ENCODE measurements around the gene API5. TPM values are rescaled to one million over a fixed set of nuclear protein-coding genes. Genes with fewer than 3 reads are reported as not detected.
A peak's percentile ranks its signal among the peaks of the same experiment; 100 is the strongest.

The API5 gene
- total RNA-seq, result 10 to 100 TPM; 67.6 to 97.2 TPM

DNA sequence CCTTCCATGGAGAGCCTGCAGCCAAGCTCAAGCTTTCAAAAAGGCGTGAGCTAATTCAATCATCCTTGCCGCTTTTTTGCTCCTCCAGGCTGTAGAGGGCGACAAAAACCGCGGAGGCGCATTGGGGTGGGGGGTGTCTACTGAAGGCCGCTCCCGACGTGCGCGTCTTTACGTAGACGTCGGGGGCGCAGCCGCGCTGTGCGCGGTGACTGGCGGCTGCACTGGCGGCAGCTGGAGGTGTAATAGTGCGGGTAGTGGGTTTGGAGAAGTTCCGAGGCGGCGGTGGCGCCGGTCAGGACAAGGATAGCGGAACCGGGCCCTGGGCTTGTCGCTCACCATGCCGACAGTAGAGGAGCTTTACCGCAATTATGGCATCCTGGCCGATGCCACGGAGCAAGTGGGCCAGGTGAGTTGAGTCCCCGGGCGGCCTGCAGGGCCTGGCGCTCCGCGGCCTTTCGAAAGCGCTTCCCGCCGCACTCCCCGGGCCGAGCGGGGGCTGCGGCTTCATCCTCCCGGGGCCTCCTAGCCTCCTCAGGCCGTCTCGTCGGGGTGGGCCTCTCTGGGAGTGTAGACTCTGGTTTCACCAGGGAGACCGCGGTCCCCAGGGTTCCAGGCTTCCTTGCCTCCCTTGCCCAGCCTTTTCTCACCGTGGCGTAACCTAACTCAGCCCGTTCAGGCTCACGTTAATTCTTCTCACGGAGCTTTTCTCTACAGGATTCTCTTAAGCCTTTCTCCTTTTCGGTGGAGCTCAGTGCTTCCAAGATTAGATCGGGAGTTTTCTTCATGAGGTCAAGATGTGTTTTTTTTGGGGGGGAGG is at the start of gene API5:
Gene API5 (plus strand): TSS at position 206 of the 817 bp plus-strand sequence. CDS start 132 bp downstream, at position 338.
- Histone ChIP-seq H3K36me3 (no peaks in the 10 kb centered on the region), H3K9me3 (no peaks in the 10 kb centered on the region), H3K4me3 (peak within 1 kb of the TSS; percentile 77), H3K4me1 (replicated peaks) (no peaks in the 10 kb centered on the region), H3K27ac (peak within 1 kb of the TSS; percentile 77 to 78), H3K27me3 (replicated peaks; ENCODE audit: insufficient read depth) (no peaks in the 10 kb centered on the region)
- DNase-seq (ENCODE audit: low spot score), result peak; percentile 87
- under 1% methylated on average over 60 of the region's 60 CpGs for WGBS
- TF ChIP-seq POLR2A (IDR thresholded peaks at IDR 0.05), result peak; percentile 65
- peak; percentile 85 for TF ChIP-seq POLR2AphosphoS5 (IDR thresholded peaks at IDR 0.05)
- peak in 3 of 4 experiments; percentile 72 to 79 (median 77) for TF ChIP-seq CTCF (IDR thresholded peaks at IDR 0.05)
- intact Hi-C loops (cut with DNase I), result no loop called here

DNA sequence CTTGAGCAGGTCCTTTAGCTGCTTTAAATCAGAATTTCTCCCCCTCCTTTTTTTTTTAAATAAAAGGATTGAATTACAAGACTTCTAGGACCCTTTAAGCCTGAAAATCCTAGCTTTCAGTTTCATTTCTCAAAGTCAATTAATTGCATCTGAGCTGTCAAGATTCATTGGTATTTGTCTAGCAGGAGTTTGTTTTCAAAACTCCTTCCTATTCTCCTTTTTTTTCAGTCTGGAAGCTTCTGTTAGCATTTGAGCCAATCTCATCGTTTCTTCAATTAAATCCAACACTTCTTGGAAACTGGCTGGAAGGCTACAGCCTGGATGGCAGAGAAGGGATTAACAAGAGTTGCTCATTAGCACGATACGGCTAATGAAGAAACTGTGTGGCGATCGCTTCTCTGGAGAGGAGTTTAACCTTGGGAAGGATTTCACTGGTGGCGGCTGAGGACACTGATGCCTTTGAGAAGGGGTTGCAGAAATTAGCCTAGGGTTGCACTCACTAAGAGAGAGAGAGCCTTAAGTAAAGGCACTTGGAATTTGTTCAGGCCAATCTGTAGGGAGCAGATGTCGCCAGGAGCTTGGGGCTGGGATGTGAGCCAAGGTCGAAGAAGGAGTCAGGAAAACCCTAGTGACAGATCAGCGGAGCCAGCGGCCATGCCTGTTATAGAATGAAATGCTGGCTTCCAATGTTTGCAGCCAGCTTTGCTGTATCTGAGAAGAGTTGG is 43.8 kb upstream of the API5 start:
- Histone ChIP-seq H3K27ac (no peak overlapping the region), H3K36me3 (no peaks in the 10 kb centered on the region), H3K4me1 (replicated peaks) (no peaks in the 10 kb centered on the region), H3K4me3 (no peak overlapping the region), H3K27me3 (replicated peaks; ENCODE audit: insufficient read depth) (no peaks in the 10 kb centered on the region), H3K9me3 (no peaks in the 10 kb centered on the region)
- 60% methylated on average over 10 of the region's 10 CpGs for WGBS
- intact Hi-C loops (cut with DNase I), result no loop called here
- no peak for TF ChIP-seq POLR2AphosphoS5 (IDR thresholded peaks at IDR 0.05)
- TF ChIP-seq POLR2A (IDR thresholded peaks at IDR 0.05), result no peak
- TF ChIP-seq CTCF (IDR thresholded peaks at IDR 0.05), result no peak
- DNase-seq (ENCODE audit: low spot score), result no peak

DNA sequence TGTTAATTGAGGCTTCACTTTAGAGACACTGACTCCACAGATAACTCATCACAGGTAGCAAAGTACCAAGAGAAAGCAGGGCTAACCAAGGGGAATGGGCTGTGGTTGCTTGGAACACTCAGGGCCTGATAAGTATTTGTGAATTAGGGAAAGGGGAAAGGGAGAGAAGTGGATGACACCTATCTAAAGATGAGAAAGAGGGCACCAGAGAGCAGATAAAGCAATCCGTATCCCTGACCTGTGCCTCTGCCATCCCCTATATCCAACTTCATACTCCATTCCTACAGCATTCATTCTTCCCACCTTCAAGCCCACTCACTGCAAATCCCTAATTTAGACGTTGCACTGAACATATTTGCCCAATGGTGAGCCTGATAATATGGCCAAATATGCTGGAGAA is 43.0 kb upstream of the API5 start:
- TF ChIP-seq POLR2A (IDR thresholded peaks at IDR 0.05), result no peak
- TF ChIP-seq CTCF (IDR thresholded peaks at IDR 0.05), result no peak
- TF ChIP-seq POLR2AphosphoS5 (IDR thresholded peaks at IDR 0.05), result no peak
- no peak overlapping the region for H3K27ac ChIP-seq
- H3K4me3 ChIP-seq, result no peak overlapping the region
- intact Hi-C loops (cut with DNase I), result no loop called here
- no peaks in the 10 kb centered on the region for H3K27me3 ChIP-seq (replicated peaks; ENCODE audit: insufficient read depth)
- H3K36me3 ChIP-seq, result no peaks in the 10 kb centered on the region
- 42% methylated on average over 2 of the region's 2 CpGs for WGBS
- no peaks in the 10 kb centered on the region for H3K4me1 ChIP-seq (replicated peaks)
- DNase-seq (ENCODE audit: low spot score), result no peak
- no peaks in the 10 kb centered on the region for H3K9me3 ChIP-seq

GRCh38 chr11:43269254-43269918 is 42.4 kb upstream of the API5 start:
- no peak overlapping the region for H3K27ac ChIP-seq
- H3K4me3 ChIP-seq, result no peak overlapping the region
- intact Hi-C loops (cut with DNase I), result no loop called here
- H3K4me1 ChIP-seq (replicated peaks), result no peaks in the 10 kb centered on the region
- no peaks in the 10 kb centered on the region for H3K36me3 ChIP-seq
- H3K27me3 ChIP-seq (replicated peaks; ENCODE audit: insufficient read depth), result no peaks in the 10 kb centered on the region
- H3K9me3 ChIP-seq, result no peaks in the 10 kb centered on the region
- WGBS, result 48% methylated on average over 15 of the region's 15 CpGs
- no peak for TF ChIP-seq CTCF (IDR thresholded peaks at IDR 0.05)
- no peak for TF ChIP-seq POLR2A (IDR thresholded peaks at IDR 0.05)
- no peak for TF ChIP-seq POLR2AphosphoS5 (IDR thresholded peaks at IDR 0.05)
- DNase-seq (ENCODE audit: low spot score), result no peak
